ENCODE data around the gene POLR2I. TPM values are rescaled to one million over a fixed set of nuclear protein-coding genes. Genes with fewer than 3 reads are reported as not detected.

Gene POLR2I
- total RNA-seq, 4 donors from 2014 or later = 64.8 to 152 (median 85.7) TPM

DNA sequence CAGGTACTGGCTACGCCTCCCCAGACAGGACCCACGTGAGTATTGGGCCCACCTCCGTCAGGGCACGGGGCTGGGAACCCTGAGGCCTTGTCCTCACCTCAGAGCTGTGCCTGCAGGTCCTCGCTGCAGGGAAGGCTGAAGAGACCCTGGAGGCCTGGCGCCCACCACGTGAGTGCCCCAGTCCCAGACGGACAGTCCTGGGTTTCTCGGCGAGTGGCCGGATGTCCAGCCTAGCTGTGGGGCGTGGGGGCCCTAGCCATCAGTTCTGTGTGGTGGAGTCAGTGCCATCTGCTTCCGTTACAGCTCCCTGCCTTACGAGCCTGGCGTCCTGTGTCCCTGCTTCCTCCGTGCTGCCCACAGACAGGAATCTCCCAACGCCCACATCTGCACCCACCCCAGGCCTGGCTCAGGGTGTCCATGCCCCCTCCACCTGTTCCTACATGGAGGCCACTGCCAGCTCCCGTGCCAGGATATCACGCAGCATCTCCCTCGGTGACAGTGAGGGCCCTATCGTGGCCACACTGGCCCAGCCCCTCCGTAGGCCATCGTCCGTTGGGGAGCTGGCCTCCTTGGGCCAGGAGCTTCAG, 11.5 kb downstream of the POLR2I start:
- Histone ChIP-seq H3K36me3 (peaks cover 0 to 20% (median 6%) of the 10 kb centered on the region in 4 donors), H3K4me1 (peaks cover 0 to 8% (median 0%) of the 10 kb centered on the region in 4 donors), H3K9me3 (no peaks in the 10 kb centered on the region), H3K27me3 (no peaks in the 10 kb centered on the region), H3K27ac (replicated peaks in 1 of 4) (no peak overlapping the region), H3K4me3 (no peak overlapping the region)
- DNase-seq (ENCODE audit: extremely low spot score) = no peak
- WGBS = 100% methylated on average over 6 of the region's 24 CpGs
- no peak for TF ChIP-seq EP300 (IDR thresholded peaks at IDR 0.05)
- no peak for TF ChIP-seq POLR2A (IDR thresholded peaks at IDR 0.05; ENCODE audit: low read depth)
- TF ChIP-seq, protein P1, sequence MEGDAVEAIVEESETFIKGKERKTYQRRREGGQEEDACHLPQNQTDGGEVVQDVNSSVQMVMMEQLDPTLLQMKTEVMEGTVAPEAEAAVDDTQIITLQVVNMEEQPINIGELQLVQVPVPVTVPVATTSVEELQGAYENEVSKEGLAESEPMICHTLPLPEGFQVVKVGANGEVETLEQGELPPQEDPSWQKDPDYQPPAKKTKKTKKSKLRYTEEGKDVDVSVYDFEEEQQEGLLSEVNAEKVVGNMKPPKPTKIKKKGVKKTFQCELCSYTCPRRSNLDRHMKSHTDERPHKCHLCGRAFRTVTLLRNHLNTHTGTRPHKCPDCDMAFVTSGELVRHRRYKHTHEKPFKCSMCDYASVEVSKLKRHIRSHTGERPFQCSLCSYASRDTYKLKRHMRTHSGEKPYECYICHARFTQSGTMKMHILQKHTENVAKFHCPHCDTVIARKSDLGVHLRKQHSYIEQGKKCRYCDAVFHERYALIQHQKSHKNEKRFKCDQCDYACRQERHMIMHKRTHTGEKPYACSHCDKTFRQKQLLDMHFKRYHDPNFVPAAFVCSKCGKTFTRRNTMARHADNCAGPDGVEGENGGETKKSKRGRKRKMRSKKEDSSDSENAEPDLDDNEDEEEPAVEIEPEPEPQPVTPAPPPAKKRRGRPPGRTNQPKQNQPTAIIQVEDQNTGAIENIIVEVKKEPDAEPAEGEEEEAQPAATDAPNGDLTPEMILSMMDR (IDR thresholded peaks at IDR 0.05) = no peak
- TF ChIP-seq POLR2AphosphoS5 (IDR thresholded peaks at IDR 0.05) = no peak
- intact Hi-C loops (cut with DNase I) = no loop called here

GRCh38 chr19:36101550-36102327, 12.9 kb downstream of the POLR2I start:
- DNase-seq (ENCODE audit: extremely low spot score) = no peak
- peaks cover 0 to 9% (median 0%) of the 10 kb centered on the region in 4 donors for H3K36me3 ChIP-seq
- no peak overlapping the region for H3K4me3 ChIP-seq
- H3K27ac ChIP-seq (replicated peaks in 1 of 4) = no peak overlapping the region
- peaks cover 0 to 8% (median 0%) of the 10 kb centered on the region in 4 donors for H3K4me1 ChIP-seq
- WGBS = 100% methylated on average over 4 of the region's 27 CpGs
- intact Hi-C loops (cut with DNase I) = no loop called here
- no peaks in the 10 kb centered on the region for H3K9me3 ChIP-seq
- TF ChIP-seq, protein P1 (IDR thresholded peaks at IDR 0.05) = no peak
- TF ChIP-seq POLR2AphosphoS5 (IDR thresholded peaks at IDR 0.05) = no peak
- TF ChIP-seq POLR2A (IDR thresholded peaks at IDR 0.05; ENCODE audit: low read depth) = no peak
- no peaks in the 10 kb centered on the region for H3K27me3 ChIP-seq

DNA sequence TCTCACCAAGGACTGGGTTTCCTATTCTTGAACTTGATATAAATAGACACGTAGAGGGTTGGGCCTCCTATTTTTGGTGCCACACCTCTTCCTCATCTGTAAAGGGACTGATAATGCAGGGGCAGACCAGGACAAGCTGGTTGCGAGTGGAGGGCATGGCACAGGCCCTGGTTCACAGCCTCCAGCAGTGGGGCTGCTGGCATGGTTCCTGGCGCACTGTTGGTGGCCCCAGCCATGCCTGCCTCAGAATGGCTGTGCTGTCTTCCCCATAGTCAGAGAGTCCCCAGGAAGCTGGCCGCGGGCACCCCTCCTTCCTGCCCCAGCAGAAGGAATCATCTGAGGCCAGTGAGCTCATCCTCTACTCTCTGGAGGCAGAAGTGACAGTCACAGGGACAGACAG, 14.2 kb downstream of the POLR2I start:
- no peak for DNase-seq (ENCODE audit: extremely low spot score)
- no peaks in the 10 kb centered on the region for H3K27me3 ChIP-seq
- peaks cover 0 to 8% (median 0%) of the 10 kb centered on the region in 4 donors for H3K4me1 ChIP-seq
- H3K27ac ChIP-seq (replicated peaks in 1 of 4) = no peak overlapping the region
- H3K9me3 ChIP-seq = no peaks in the 10 kb centered on the region
- TF ChIP-seq POLR2A (IDR thresholded peaks at IDR 0.05; ENCODE audit: low read depth) (no peak), EP300 (IDR thresholded peaks at IDR 0.05) (no peak), POLR2AphosphoS5 (IDR thresholded peaks at IDR 0.05) (no peak)
- TF ChIP-seq, protein P1 (IDR thresholded peaks at IDR 0.05) = no peak
- no peaks in the 10 kb centered on the region for H3K36me3 ChIP-seq
- WGBS = 87% methylated on average over 3 of the region's 5 CpGs
- no peak overlapping the region for H3K4me3 ChIP-seq
- intact Hi-C loops (cut with DNase I) = no loop called here

GRCh38 chr19:36099166-36099785, 15.4 kb downstream of the POLR2I start:
- H3K4me3 ChIP-seq = no peak overlapping the region
- H3K27me3 ChIP-seq = no peaks in the 10 kb centered on the region
- TF ChIP-seq POLR2A (IDR thresholded peaks at IDR 0.05; ENCODE audit: low read depth) (no peak), EP300 (IDR thresholded peaks at IDR 0.05) (no peak), POLR2AphosphoS5 (IDR thresholded peaks at IDR 0.05) (no peak)
- TF ChIP-seq, protein P1 (IDR thresholded peaks at IDR 0.05) = no peak
- DNase-seq (ENCODE audit: extremely low spot score) = no peak
- H3K9me3 ChIP-seq = no peaks in the 10 kb centered on the region
- intact Hi-C loops (cut with DNase I) = no loop called here
- no peak overlapping the region for H3K27ac ChIP-seq (replicated peaks in 1 of 4)
- peaks cover 0 to 8% (median 0%) of the 10 kb centered on the region in 4 donors for H3K4me1 ChIP-seq
- H3K36me3 ChIP-seq = no peaks in the 10 kb centered on the region
- 90% methylated on average over 7 of the region's 19 CpGs for WGBS
